ENCODE results near the gene WDR82.

WDR82 gene

GRCh38 chr3:52256622-52257021 lies 21.8 kb downstream of the WDR82 start:
- no peak for DNase-seq (ENCODE audit: low spot score)

- DNase-seq (ENCODE audit: low spot score), result no peak
Observed at GRCh38 chr3:52256159-52256558, 22.3 kb downstream of the WDR82 start.

GRCh38 chr3:52254608-52255007 lies 23.8 kb downstream of the WDR82 start:
- no peak for DNase-seq (ENCODE audit: low spot score)

GRCh38 chr3:52253314-52254304 lies 24.8 kb downstream of the WDR82 start:
- DNase-seq (ENCODE audit: low spot score), result peak; percentile 30

- no peak for DNase-seq (ENCODE audit: low spot score)
Observed at GRCh38 chr3:52250122-52250521, 28.3 kb downstream of the WDR82 start.

- no peak for DNase-seq (ENCODE audit: low spot score)
Observed at GRCh38 chr3:52249683-52250082, 28.8 kb downstream of the WDR82 start.

GRCh38 chr3:52248816-52249547 lies 29.5 kb downstream of the WDR82 start:
- no peak for DNase-seq (ENCODE audit: low spot score)

GRCh38 chr3:52248165-52248541 lies 30.3 kb downstream of the WDR82 start:
- no peak for DNase-seq (ENCODE audit: low spot score)

- DNase-seq (ENCODE audit: low spot score), result no peak
Observed at GRCh38 chr3:52247409-52248164, 30.9 kb downstream of the WDR82 start.

GRCh38 chr3:52246728-52247408 lies 31.6 kb downstream of the WDR82 start:
- DNase-seq (ENCODE audit: low spot score), result no peak

- DNase-seq (ENCODE audit: low spot score), result no peak
Observed at GRCh38 chr3:52246264-52246620, 32.2 kb downstream of the WDR82 start.

GRCh38 chr3:52245322-52246263 lies 32.9 kb downstream of the WDR82 start, which contains the start of gene PPM1M:
Gene PPM1M, plus strand, starts transcription at chr3:52245759. Its CDS starts 66 bp downstream, at chr3:52245825.
- peak; percentile 88 for DNase-seq (ENCODE audit: low spot score)

GRCh38 chr3:52243791-52244628 lies 34.4 kb downstream of the WDR82 start:
- DNase-seq (ENCODE audit: low spot score), result no peak

- no peak for DNase-seq (ENCODE audit: low spot score)
Observed at GRCh38 chr3:52242039-52242438, 36.4 kb downstream of the WDR82 start.

- DNase-seq (ENCODE audit: low spot score), result no peak
Observed at GRCh38 chr3:52240886-52241370, 37.5 kb downstream of the WDR82 start.

- peak; percentile 93 for DNase-seq (ENCODE audit: low spot score)
Observed at GRCh38 chr3:52240059-52240885, 38.2 kb downstream of the WDR82 start.

- DNase-seq (ENCODE audit: low spot score), result peak; percentile 99
Observed at GRCh38 chr3:52238761-52239701, 39.4 kb downstream of the WDR82 start, which contains the start of gene TWF2. Gene TWF2, minus strand, starts transcription at chr3:52239158. Its CDS starts 142 bp downstream, at chr3:52239016.
